Liver (tissue), 9 donors: ENCODE measurements around the gene RHBDF2. TPM values are rescaled to one million over a fixed set of nuclear protein-coding genes. Genes with fewer than 3 reads are reported as not detected.
A peak's percentile ranks its signal among the peaks of the same experiment; 100 is the strongest.

Source experiments
- DNase-seq: peaks from one replicate; pipeline ENCODE4 v3.0.0-alpha.2; 2017; ENCODE audit warnings: low spot score
- H3K27ac ChIP-seq, 2 donors: one replicate each; pipeline ENCODE4 v1.7.0; 2013; ENCODE audit warnings: inconsistent platforms in 2 of 2, low read length in 2 of 2, control low read depth in 1 of 2, low read depth in 1 of 2, mild to moderate bottlenecking in 1 of 2
- H3K27me3 ChIP-seq, 4 donors: one replicate each; pipeline versions ENCODE4 v1.6.1 to v1.7.0; 2013; ENCODE audit warnings: low read length in 3 of 4, inconsistent platforms in 1 of 4, mild to moderate bottlenecking in 1 of 4, moderate library complexity in 1 of 4; ENCODE audit not compliant: control insufficient read depth in 4 of 4, insufficient read depth in 4 of 4
- H3K36me3 ChIP-seq, 4 donors: one replicate each; pipeline versions ENCODE4 v1.6.1 to v1.7.0; 2013; ENCODE audit warnings: low read length in 3 of 4, mild to moderate bottlenecking in 3 of 4, low read depth in 1 of 4, moderate library complexity in 1 of 4; ENCODE audit not compliant: control insufficient read depth in 4 of 4, insufficient read depth in 3 of 4
- H3K4me1 ChIP-seq, 4 donors: one replicate each; pipeline versions ENCODE4 v1.6.1 to v1.7.0; 2013; ENCODE audit warnings: low read length in 3 of 4, mild to moderate bottlenecking in 3 of 4, moderate library complexity in 1 of 4; ENCODE audit not compliant: control insufficient read depth in 4 of 4, insufficient read depth in 4 of 4
- H3K4me3 ChIP-seq, 3 donors: one replicate each; pipeline versions ENCODE4 v1.6.1 to v1.7.0; 2013; ENCODE audit warnings: low read length in 3 of 3, control low read depth in 1 of 3, low read depth in 1 of 3, mild to moderate bottlenecking in 1 of 3
- H3K9ac ChIP-seq, 2 donors: one replicate each; pipeline ENCODE4 v1.7.0; 2013; ENCODE audit warnings: low read length in 2 of 2, mild to moderate bottlenecking in 2 of 2, moderate library complexity in 2 of 2, control low read depth in 1 of 2, low read depth in 1 of 2
- H3K9me3 ChIP-seq, 4 donors: one replicate each; pipeline versions ENCODE4 v1.6.1 to v1.7.0; 2013; ENCODE audit warnings: low read length in 3 of 4; ENCODE audit not compliant: control insufficient read depth in 4 of 4
- EGR1 ChIP-seq, 2 donors: IDR thresholded peaks; 2 replicates each; pipeline ENCODE4 v1.6.1; 2016 to 2018; ENCODE audit warnings: antibody characterized with exemption in 2 of 2, low read depth in 2 of 2
- FOXA1 ChIP-seq: IDR thresholded peaks from 2 replicates; pipeline ENCODE4 v1.6.1; 2016; ENCODE audit warnings: antibody characterized with exemption
- FOXA2 ChIP-seq: IDR thresholded peaks from 2 replicates; pipeline ENCODE4 v1.6.1; 2016; ENCODE audit warnings: antibody characterized with exemption
- GABPA ChIP-seq, 2 donors: IDR thresholded peaks in 1 of 2; conservative IDR thresholded peaks in 1 of 2; 2 replicates each; pipeline ENCODE4 v1.6.1; 2016; ENCODE audit warnings: antibody characterized with exemption in 2 of 2, mild to moderate bottlenecking in 1 of 2, moderate library complexity in 1 of 2
- HNF4A ChIP-seq, 2 donors: conservative IDR thresholded peaks; 2 replicates each; pipeline ENCODE4 v1.6.1; 2016; ENCODE audit warnings: antibody characterized with exemption in 2 of 2, mild to moderate bottlenecking in 2 of 2
- HNF4G ChIP-seq: IDR thresholded peaks from 2 replicates; pipeline ENCODE4 v1.6.1; 2016; ENCODE audit warnings: antibody characterized with exemption
- JUND ChIP-seq, 2 donors: IDR thresholded peaks; 2 replicates each; pipeline ENCODE4 v1.6.1; 2016; ENCODE audit warnings: antibody characterized with exemption in 2 of 2
- NR2F2 ChIP-seq: IDR thresholded peaks from 2 replicates; pipeline ENCODE4 v1.6.1; 2016; ENCODE audit warnings: antibody characterized with exemption
- RAD21 ChIP-seq, 2 donors: IDR thresholded peaks; 2 replicates each; pipeline ENCODE4 v1.6.1; 2016; ENCODE audit warnings: antibody characterized with exemption in 2 of 2, mild to moderate bottlenecking in 2 of 2
- RXRA ChIP-seq, 2 donors: IDR thresholded peaks; 2 replicates each; pipeline ENCODE4 v1.6.1; 2017 to 2018; ENCODE audit warnings: antibody characterized with exemption in 2 of 2, mild to moderate bottlenecking in 1 of 2
- SP1 ChIP-seq: IDR thresholded peaks from 2 replicates; pipeline ENCODE4 v1.6.1; 2018; ENCODE audit warnings: antibody characterized with exemption, mild to moderate bottlenecking
- TAF1 ChIP-seq: conservative IDR thresholded peaks from 2 replicates; pipeline ENCODE4 v1.6.1; 2016; ENCODE audit warnings: antibody characterized with exemption, mild to moderate bottlenecking
- YY1 ChIP-seq: IDR thresholded peaks from 2 replicates; pipeline ENCODE4 v1.6.1; 2016; ENCODE audit warnings: antibody characterized with exemption, mild to moderate bottlenecking
- WGBS: extraction: QIAGEN DNeasy Blood & Tissue Kit; methylation state at CpG from one replicate; pipeline ENCODE4 v1.1.7; 2013; 5-methylcytosine and 5-hydroxymethylcytosine counted together
- polyA plus RNA-seq, 2 donors: library from polyadenylated mRNA; stranded (reverse) in 1 of 2; unstranded in 1 of 2; fragments of 200-250 nt in 1 of 2; fragments of >200 nt in 1 of 2; fragmentation: Nextera tagmentation in 1 of 2; extraction: Ambion mirVana in 1 of 2; gene quantifications; one replicate each; pipeline versions ENCODE4 v1.2.1 to v1.2.3, GENCODE V29; 2013 to 2015
- total RNA-seq, 2 donors: library from RNA; depleted of rRNA; stranded (reverse); fragments of >200 nt; gene quantifications; one replicate each; pipeline ENCODE4 v1.2.3, GENCODE V29; 2014
- TF ChIP-seq, protein P1 (sequence below): IDR thresholded peaks from 2 replicates; pipeline ENCODE4 v1.6.1; 2016; ENCODE audit warnings: antibody characterized with exemption
- TF ChIP-seq, protein P2 (sequence below): IDR thresholded peaks from 2 replicates; pipeline ENCODE4 v1.6.1; 2016; ENCODE audit warnings: antibody characterized with exemption
- TF ChIP-seq, protein P3 (sequence below): IDR thresholded peaks from 2 replicates; pipeline ENCODE4 v1.6.1; 2016; ENCODE audit warnings: antibody characterized with exemption
- TF ChIP-seq, protein P4 (sequence below): fragments of 150-350 bp; IDR thresholded peaks from 2 replicates; pipeline ENCODE4 v1.5.1; 2017; ENCODE audit warnings: improper control_type of control experiment, low read depth, low read length; ENCODE audit not compliant: missing input control
- donor health status: healthy.
- donor health status: healthy.
- donor health status: healthy.
- donor health status: healthy.
- donor health status: healthy.

Gene RHBDF2
- total and polyA plus RNA-seq, 4 donors: 2.9 to 6.7 (median 4.6) TPM

DNA sequence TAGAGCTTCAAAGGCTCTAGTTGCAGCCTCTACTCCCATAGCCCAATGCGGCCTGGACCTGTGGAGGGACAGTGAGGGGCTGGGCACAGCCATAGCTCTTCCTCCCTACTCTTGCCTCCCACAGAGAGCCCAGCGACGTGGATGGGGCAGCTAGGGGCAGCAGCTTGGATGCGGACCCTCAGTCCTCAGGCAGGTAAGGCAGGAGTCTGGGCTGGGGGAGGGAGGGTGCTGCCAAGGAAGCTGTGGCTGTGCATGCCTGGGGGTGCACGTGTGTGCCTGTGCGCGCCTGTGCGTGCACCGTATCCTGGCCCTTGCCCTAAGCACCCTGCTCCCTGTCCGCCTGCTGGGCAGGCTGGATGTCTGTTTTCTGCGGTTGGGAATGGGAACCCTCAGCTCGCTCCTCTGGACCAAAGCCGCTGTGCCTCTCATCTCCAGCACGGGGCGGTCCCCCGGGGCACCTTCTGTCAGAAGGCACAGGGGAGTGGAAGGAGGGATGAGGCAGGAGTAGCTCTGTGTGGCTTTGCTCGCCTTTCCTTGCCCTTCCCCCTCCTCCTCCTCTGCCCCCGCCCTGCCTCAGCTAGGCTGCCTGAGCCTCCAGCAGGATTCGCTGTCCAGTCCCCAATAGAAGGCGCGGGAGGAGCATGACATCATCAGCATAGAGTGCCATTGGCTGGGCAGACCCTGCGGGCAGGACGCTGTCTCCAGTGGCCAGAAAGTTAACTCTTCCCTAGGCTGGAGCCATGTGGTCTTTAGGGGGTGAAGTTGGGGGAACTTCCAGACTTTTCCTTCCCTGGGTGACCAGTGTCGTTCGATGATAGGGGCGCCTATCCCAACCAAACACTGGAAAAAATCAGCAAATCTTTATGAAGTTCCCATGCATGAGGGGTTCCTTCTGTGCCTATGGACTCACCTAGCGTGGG, 39.4 kb upstream of the RHBDF2 start (continued):
- TF ChIP-seq EGR1 (IDR thresholded peaks at IDR 0.05; ENCODE audit: low read depth in 2 of 2): no peak

DNA sequence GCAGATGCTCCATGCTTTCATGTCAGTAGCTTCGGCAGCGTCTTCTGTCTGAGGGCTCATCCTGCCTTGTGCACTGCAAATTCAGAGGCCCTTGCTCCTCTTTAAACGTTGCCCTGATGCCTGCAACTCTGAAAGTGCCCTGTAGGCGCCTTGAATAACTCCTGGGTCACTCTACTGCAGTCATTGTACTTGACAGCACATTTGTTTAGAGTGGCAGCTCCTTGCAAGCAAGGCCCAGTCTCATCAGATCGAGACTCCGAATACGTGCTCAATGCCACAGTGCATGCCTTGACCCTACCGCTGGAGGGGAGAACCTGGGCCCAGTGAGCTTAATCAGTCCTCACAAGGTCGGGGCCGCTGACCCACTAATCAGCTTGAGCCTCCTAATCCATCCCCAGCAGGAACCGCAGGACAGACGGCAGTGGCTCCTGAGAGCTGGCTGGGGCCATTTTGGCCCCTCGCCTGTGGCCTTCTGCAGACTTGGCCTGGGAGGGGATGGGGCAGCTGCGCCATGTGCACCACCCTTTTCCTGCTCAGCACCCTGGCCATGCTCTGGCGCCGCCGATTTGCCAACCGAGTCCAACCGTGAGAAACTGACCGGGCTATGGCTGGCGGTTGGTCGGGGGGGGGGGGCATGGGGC, 38.5 kb upstream of the RHBDF2 start, which contains the start of gene PRCD:
Gene PRCD, plus strand, starts transcription at position 414 of the 641 bp plus-strand sequence. Its CDS starts 98 bp downstream, at position 512.
- H3K4me3 ChIP-seq: peak within 1 kb of the TSS in 2 of 3 donors; percentile 9 to 14
- H3K9me3 ChIP-seq: no peaks in the 10 kb centered on the region
- no peaks in the 10 kb centered on the region for H3K27me3 ChIP-seq
- no peak within 1 kb of the TSS for H3K27ac ChIP-seq
- no peaks in the 10 kb centered on the region for H3K36me3 ChIP-seq
- DNase-seq: no peak
- peaks cover 7 to 21% (median 13%) of the 10 kb centered on the region in 4 donors for H3K4me1 ChIP-seq
- H3K9ac ChIP-seq: no peak within 1 kb of the TSS
- 86% methylated on average over 22 of the region's 22 CpGs for WGBS
- TF ChIP-seq SP1: no peak
- TF ChIP-seq TAF1: no peak
- TF ChIP-seq, protein P1, sequence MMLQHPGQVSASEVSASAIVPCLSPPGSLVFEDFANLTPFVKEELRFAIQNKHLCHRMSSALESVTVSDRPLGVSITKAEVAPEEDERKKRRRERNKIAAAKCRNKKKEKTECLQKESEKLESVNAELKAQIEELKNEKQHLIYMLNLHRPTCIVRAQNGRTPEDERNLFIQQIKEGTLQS: no peak
- TF ChIP-seq HNF4G: no peak
- TF ChIP-seq RAD21 (IDR thresholded peaks at IDR 0.05): no peak
- TF ChIP-seq, protein P2, sequence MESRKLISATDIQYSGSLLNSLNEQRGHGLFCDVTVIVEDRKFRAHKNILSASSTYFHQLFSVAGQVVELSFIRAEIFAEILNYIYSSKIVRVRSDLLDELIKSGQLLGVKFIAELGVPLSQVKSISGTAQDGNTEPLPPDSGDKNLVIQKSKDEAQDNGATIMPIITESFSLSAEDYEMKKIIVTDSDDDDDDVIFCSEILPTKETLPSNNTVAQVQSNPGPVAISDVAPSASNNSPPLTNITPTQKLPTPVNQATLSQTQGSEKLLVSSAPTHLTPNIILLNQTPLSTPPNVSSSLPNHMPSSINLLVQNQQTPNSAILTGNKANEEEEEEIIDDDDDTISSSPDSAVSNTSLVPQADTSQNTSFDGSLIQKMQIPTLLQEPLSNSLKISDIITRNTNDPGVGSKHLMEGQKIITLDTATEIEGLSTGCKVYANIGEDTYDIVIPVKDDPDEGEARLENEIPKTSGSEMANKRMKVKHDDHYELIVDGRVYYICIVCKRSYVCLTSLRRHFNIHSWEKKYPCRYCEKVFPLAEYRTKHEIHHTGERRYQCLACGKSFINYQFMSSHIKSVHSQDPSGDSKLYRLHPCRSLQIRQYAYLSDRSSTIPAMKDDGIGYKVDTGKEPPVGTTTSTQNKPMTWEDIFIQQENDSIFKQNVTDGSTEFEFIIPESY: no peak
- TF ChIP-seq FOXA2: no peak
- TF ChIP-seq RXRA (IDR thresholded peaks at IDR 0.05): no peak
- TF ChIP-seq, protein P3, sequence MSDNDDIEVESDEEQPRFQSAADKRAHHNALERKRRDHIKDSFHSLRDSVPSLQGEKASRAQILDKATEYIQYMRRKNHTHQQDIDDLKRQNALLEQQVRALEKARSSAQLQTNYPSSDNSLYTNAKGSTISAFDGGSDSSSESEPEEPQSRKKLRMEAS: no peak
- no peak for TF ChIP-seq HNF4A (conservative IDR thresholded peaks at IDR 0.05)
- no peak for TF ChIP-seq YY1
- no peak for TF ChIP-seq GABPA (IDR thresholded peaks at IDR 0.05 in 1 of 2, conservative IDR thresholded peaks at IDR 0.05 in 1 of 2)

DNA sequence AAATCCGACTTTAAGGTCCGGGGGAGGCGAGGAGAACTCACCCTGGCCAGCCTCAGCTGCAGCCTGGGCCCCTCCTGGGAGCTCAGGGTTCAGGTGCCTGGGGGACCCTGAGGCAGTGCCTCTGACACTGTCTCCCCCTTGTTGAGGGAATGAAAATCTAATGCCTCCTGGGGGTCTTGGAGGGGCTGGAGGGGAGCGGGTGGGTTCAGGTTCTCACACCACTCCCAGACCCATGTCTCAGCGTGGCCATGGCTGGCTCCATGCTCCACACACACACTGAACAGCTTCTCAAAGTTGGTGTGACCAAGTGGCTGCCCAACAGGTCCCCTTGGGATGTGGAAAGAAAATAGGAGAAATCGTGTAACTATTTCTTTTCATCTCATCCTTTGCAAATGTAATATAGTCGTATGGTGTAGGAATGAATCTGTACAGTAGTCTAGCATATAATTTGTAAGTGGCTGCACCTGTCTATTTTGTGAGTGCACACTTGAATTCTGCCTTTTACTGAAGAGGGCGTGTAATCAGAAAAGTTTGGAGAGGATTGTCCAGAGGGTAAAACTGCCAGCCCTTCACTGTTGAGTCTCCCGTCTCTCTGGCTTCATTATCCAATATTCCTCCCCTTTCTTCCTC, 37.8 kb upstream of the RHBDF2 start:
- no peak for TF ChIP-seq TAF1
- TF ChIP-seq, protein P1: no peak
- TF ChIP-seq GABPA (IDR thresholded peaks at IDR 0.05 in 1 of 2, conservative IDR thresholded peaks at IDR 0.05 in 1 of 2): no peak
- no peak for TF ChIP-seq HNF4G
- no peak for TF ChIP-seq FOXA2
- no peak for TF ChIP-seq FOXA1
- TF ChIP-seq YY1: no peak
- TF ChIP-seq, protein P3: no peak
- TF ChIP-seq NR2F2: no peak
- no peak for TF ChIP-seq SP1
- TF ChIP-seq, protein P4, sequence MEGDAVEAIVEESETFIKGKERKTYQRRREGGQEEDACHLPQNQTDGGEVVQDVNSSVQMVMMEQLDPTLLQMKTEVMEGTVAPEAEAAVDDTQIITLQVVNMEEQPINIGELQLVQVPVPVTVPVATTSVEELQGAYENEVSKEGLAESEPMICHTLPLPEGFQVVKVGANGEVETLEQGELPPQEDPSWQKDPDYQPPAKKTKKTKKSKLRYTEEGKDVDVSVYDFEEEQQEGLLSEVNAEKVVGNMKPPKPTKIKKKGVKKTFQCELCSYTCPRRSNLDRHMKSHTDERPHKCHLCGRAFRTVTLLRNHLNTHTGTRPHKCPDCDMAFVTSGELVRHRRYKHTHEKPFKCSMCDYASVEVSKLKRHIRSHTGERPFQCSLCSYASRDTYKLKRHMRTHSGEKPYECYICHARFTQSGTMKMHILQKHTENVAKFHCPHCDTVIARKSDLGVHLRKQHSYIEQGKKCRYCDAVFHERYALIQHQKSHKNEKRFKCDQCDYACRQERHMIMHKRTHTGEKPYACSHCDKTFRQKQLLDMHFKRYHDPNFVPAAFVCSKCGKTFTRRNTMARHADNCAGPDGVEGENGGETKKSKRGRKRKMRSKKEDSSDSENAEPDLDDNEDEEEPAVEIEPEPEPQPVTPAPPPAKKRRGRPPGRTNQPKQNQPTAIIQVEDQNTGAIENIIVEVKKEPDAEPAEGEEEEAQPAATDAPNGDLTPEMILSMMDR: no peak
- TF ChIP-seq EGR1 (IDR thresholded peaks at IDR 0.05; ENCODE audit: low read depth in 2 of 2): no peak
- TF ChIP-seq JUND (IDR thresholded peaks at IDR 0.05): no peak
- Histone ChIP-seq H3K27ac (no peak overlapping the region), H3K9me3 (no peaks in the 10 kb centered on the region), H3K9ac (no peak overlapping the region), H3K4me1 (peaks cover 4 to 15% (median 10%) of the 10 kb centered on the region in 4 donors), H3K36me3 (no peaks in the 10 kb centered on the region), H3K27me3 (no peaks in the 10 kb centered on the region), H3K4me3 (no peak overlapping the region)
- no peak for DNase-seq
- 94% methylated on average over 9 of the region's 9 CpGs for WGBS
